GM18907 (cell line): ENCODE data around the gene ST3GAL3.
A peak's percentile ranks its signal among the peaks of the same experiment; 100 is the strongest.
"Not testable (repeated sequence)": the region's sequence is repeated elsewhere in the genome, so short reads cannot be mapped to it uniquely, and the experiment has no call there.

Source experiments
- ATAC-seq: cut with Tn5 transposase; IDR thresholded peaks from one replicate; pipeline ENCODE4 v1.9.1; 2021; ENCODE audit warnings: mild to moderate bottlenecking, moderate library complexity; ENCODE audit not compliant: unreplicated experiment

Gene ST3GAL3

GRCh38 chr1:43817304-43817939 is 110.1 kb downstream of the ST3GAL3 start:
- ATAC-seq, result no peak

- no peak for ATAC-seq
These were observed 111.4 kb downstream of the ST3GAL3 start for GRCh38 chr1:43818691-43819090.

- ATAC-seq, result no peak
These were observed 112.0 kb downstream of the ST3GAL3 start for GRCh38 chr1:43819357-43819756.

GRCh38 chr1:43821471-43821870 is 114.1 kb downstream of the ST3GAL3 start:
- no peak for ATAC-seq

- no peak for ATAC-seq
These were observed 114.8 kb downstream of the ST3GAL3 start for GRCh38 chr1:43822040-43822690.

GRCh38 chr1:43824795-43825194 is 117.5 kb downstream of the ST3GAL3 start:
- ATAC-seq, result no peak

GRCh38 chr1:43828574-43828973 is 121.2 kb downstream of the ST3GAL3 start:
- no peak for ATAC-seq

GRCh38 chr1:43830802-43831201 is 123.5 kb downstream of the ST3GAL3 start:
- no peak for ATAC-seq

GRCh38 chr1:43831851-43832250 is 124.5 kb downstream of the ST3GAL3 start:
- no peak for ATAC-seq

- no peak for ATAC-seq
These were observed 124.9 kb downstream of the ST3GAL3 start for GRCh38 chr1:43832255-43832654.

GRCh38 chr1:43832998-43833397 is 125.7 kb downstream of the ST3GAL3 start:
- no peak for ATAC-seq

GRCh38 chr1:43833902-43834279 is 126.6 kb downstream of the ST3GAL3 start:
- ATAC-seq, result not testable (repeated sequence)

GRCh38 chr1:43834280-43835081 is 127.1 kb downstream of the ST3GAL3 start:
- no peak for ATAC-seq

- peak; percentile 5 for ATAC-seq
These were observed 128.0 kb downstream of the ST3GAL3 start for GRCh38 chr1:43835082-43836021.

- peak; percentile 59 for ATAC-seq
These were observed 129.1 kb downstream of the ST3GAL3 start for GRCh38 chr1:43836267-43836951.

- no peak for ATAC-seq
These were observed 131.7 kb downstream of the ST3GAL3 start for GRCh38 chr1:43839056-43839455.

- ATAC-seq, result no peak
These were observed 134.2 kb downstream of the ST3GAL3 start for GRCh38 chr1:43841321-43842174.

- no peak for ATAC-seq
These were observed 134.8 kb downstream of the ST3GAL3 start for GRCh38 chr1:43842175-43842498.

- ATAC-seq, result no peak
These were observed 136.3 kb downstream of the ST3GAL3 start for GRCh38 chr1:43843684-43844083.
